ENCODE data around the gene SPATS2L. TPM values are rescaled to one million over a fixed set of nuclear protein-coding genes. Genes with fewer than 3 reads are reported as not detected.
A peak's percentile ranks its signal among the peaks of the same experiment; 100 is the strongest.

SPATS2L gene
- total RNA-seq, 2 experiments from 2014 or later, result 79.0 to 82.3 TPM

GRCh38 chr2:200523604-200524003 lies 217.1 kb downstream of the SPATS2L start:
- Mint-ChIP-seq H3K4me3 (no peak overlapping the region), H3K27ac (no peak overlapping the region), H3K36me3 (ENCODE audit: low read depth) (peaks cover 15% of the 10 kb centered on the region), H3K27me3 (peaks cover 3% of the 10 kb centered on the region), H3K4me1 (peaks cover 39% of the 10 kb centered on the region), H3K9me3 (no peaks in the 10 kb centered on the region)
- DNase-seq, result no peak
- ChIA-PET CTCF (interaction anchor here (5.9 kb wide), 1 partner anchor 12 kb away, joined by 51 read pairs; the partner anchor contains the start of gene KCTD18), POLR2A (interaction anchor here (0.6 to 1.2 kb wide), 3 partner anchors 14 to 190 kb away, joined by 3 to 6 read pairs (median 3); partner anchors contain the start of gene KCTD18)

GRCh38 chr2:200525066-200525465 lies 218.6 kb downstream of the SPATS2L start:
- no peak overlapping the region for H3K4me3 Mint-ChIP-seq
- CTCF ChIA-PET, result interaction anchor here (1.1 to 5.9 kb wide), 8 partner anchors 9 to 180 kb away, joined by 3 to 51 read pairs (median 4); partner anchors contain the start of gene KCTD18
- POLR2A ChIA-PET, result interaction anchor here (0.9 to 4.3 kb wide), 8 partner anchors 9 to 614 kb away, joined by 3 to 47 read pairs (median 6); partner anchors contain the start of genes C2orf69, KCTD18, MAIP1 and TYW5
- peaks cover 46% of the 10 kb centered on the region for H3K4me1 Mint-ChIP-seq
- peaks cover 3% of the 10 kb centered on the region for H3K27me3 Mint-ChIP-seq
- no peaks in the 10 kb centered on the region for H3K9me3 Mint-ChIP-seq
- peaks cover 22% of the 10 kb centered on the region for H3K36me3 Mint-ChIP-seq (ENCODE audit: low read depth)
- H3K27ac Mint-ChIP-seq, result no peak overlapping the region
- no peak for DNase-seq

GRCh38 chr2:200525551-200525881 lies 219.0 kb downstream of the SPATS2L start:
- H3K4me1 Mint-ChIP-seq, result peaks cover 46% of the 10 kb centered on the region
- H3K36me3 Mint-ChIP-seq (ENCODE audit: low read depth), result peaks cover 22% of the 10 kb centered on the region
- peaks cover 3% of the 10 kb centered on the region for H3K27me3 Mint-ChIP-seq

GRCh38 chr2:200525882-200526651 lies 219.6 kb downstream of the SPATS2L start, which contains the start of gene SGO2:
Gene SGO2, plus strand, starts transcription at chr2:200526207. Its CDS starts 6,769 bp downstream, at chr2:200532976.
- CTCF ChIA-PET, result interaction anchor here (0.7 to 5.9 kb wide), 11 partner anchors 8 to 546 kb away, joined by 3 to 51 read pairs (median 4); partner anchors contain the start of gene KCTD18
- H3K36me3 Mint-ChIP-seq (ENCODE audit: low read depth), result peaks cover 22% of the 10 kb centered on the region

More at GRCh38 chr2:200525551-200525881, 219.0 kb downstream of the SPATS2L start:
- POLR2A ChIA-PET, result interaction anchor here (0.9 to 4.3 kb wide), 10 partner anchors 9 to 615 kb away, joined by 3 to 47 read pairs (median 6); partner anchors contain the start of genes C2orf69, KCTD18, MAIP1 and TYW5
- DNase-seq, result no peak
- Mint-ChIP-seq H3K27ac (peak overlapping the region; percentile 88), H3K4me3 (peak overlapping the region; percentile 91), H3K9me3 (no peaks in the 10 kb centered on the region)
- CTCF ChIA-PET, result interaction anchor here (1.1 to 5.9 kb wide), 8 partner anchors 9 to 180 kb away, joined by 3 to 51 read pairs (median 4); partner anchors contain the start of gene KCTD18

GRCh38 chr2:200528228-200528627 lies 221.7 kb downstream of the SPATS2L start:
- POLR2A ChIA-PET, result interaction anchor here (0.6 to 4.3 kb wide), 2 partner anchors 19 to 541 kb away, joined by 4 to 47 read pairs; partner anchors contain the start of gene KCTD18
- H3K36me3 Mint-ChIP-seq (ENCODE audit: low read depth), result peaks cover 25% of the 10 kb centered on the region
- peak overlapping the region; percentile 91 for H3K4me3 Mint-ChIP-seq
- H3K27ac Mint-ChIP-seq, result no peak overlapping the region
- CTCF ChIA-PET, result interaction anchor here (0.7 kb wide), 1 partner anchor 541 kb away, joined by 4 read pairs; no protein-coding TSS in a partner anchor
- H3K9me3 Mint-ChIP-seq, result no peaks in the 10 kb centered on the region
- no peak for DNase-seq
- peaks cover 1% of the 10 kb centered on the region for H3K27me3 Mint-ChIP-seq
- peaks cover 43% of the 10 kb centered on the region for H3K4me1 Mint-ChIP-seq

More at GRCh38 chr2:200525882-200526651, 219.6 kb downstream of the SPATS2L start, which contains the start of gene SGO2:
- Mint-ChIP-seq H3K4me1 (peaks cover 46% of the 10 kb centered on the region), H3K9me3 (no peaks in the 10 kb centered on the region), H3K27ac (peak within 1 kb of the TSS; percentile 88), H3K4me3 (peak within 1 kb of the TSS; percentile 91), H3K27me3 (peaks cover 3% of the 10 kb centered on the region)
- POLR2A ChIA-PET, result interaction anchor here (0.6 to 4.3 kb wide), 20 partner anchors 8 to 615 kb away, joined by 3 to 47 read pairs (median 4); partner anchors contain the start of genes C2orf69, CLK1, KCTD18 and MAIP1
- DNase-seq, result peak; percentile 98

Other genes starting within 250 kb of the SPATS2L start
- 10 to 100 TPM; 17.5 to 18.8 TPM for gene KCTD18, start 203.4 kb downstream of the SPATS2L start, total RNA-seq
- gene SGO2, start 219.5 kb downstream of the SPATS2L start, total RNA-seq, result 10 to 100 TPM; 44.2 to 45.3 TPM

All from activated CD4-positive, alpha-beta memory T cell treated with anti-CD3 and anti-CD28 coated beads, Interleukin-2, amount 10 ng/mL, durations not matched to agents 7 days and 5 days (primary cell).